ENCODE measurements around the gene SEC61G. TPM values are rescaled to one million over a fixed set of nuclear protein-coding genes. Genes with fewer than 3 reads are reported as not detected.

Gene SEC61G
- total RNA-seq, 1 experiment from 2014 or later, result 208 TPM

GRCh38 chr7:54780490-54780889, 21.5 kb upstream of the SEC61G start (continued):
- TF ChIP-seq SP1 (CRISPR knock-in tag; conservative IDR thresholded peaks at IDR 0.05) (no peak), GTF2I (CRISPR knock-in tag; conservative IDR thresholded peaks at IDR 0.05) (no peak), USF2 (CRISPR knock-in tag; IDR thresholded peaks at IDR 0.05) (no peak), ZNF512 (CRISPR knock-in tag; IDR thresholded peaks at IDR 0.05; ENCODE audit: borderline replicate concordance) (no peak), SMAD3 (CRISPR knock-in tag; IDR thresholded peaks at IDR 0.05; ENCODE audit: borderline replicate concordance) (no peak), FOXP1 (CRISPR knock-in tag; IDR thresholded peaks at IDR 0.05; ENCODE audit: borderline replicate concordance) (no peak), IRF1 (CRISPR knock-in tag; IDR thresholded peaks at IDR 0.05) (no peak), ZNF281 (CRISPR knock-in tag; IDR thresholded peaks at IDR 0.05) (no peak), SOX15 (CRISPR knock-in tag; IDR thresholded peaks at IDR 0.05) (no peak), ZMAT4 (CRISPR knock-in tag; IDR thresholded peaks at IDR 0.05) (no peak), AR (CRISPR knock-in tag; IDR thresholded peaks at IDR 0.05) (no peak), JUN (CRISPR knock-in tag; IDR thresholded peaks at IDR 0.05) (no peak)

GRCh38 chr7:54778696-54779540, 19.9 kb upstream of the SEC61G start:
- peaks cover 57% of the 10 kb centered on the region for H3K27me3 Mint-ChIP-seq (ENCODE audit: low read depth)
- H3K9me3 Mint-ChIP-seq, result peaks cover 33% of the 10 kb centered on the region
- H3K4me3 Mint-ChIP-seq, result no peak overlapping the region
- no peak overlapping the region for H3K27ac Mint-ChIP-seq
- peaks cover 30% of the 10 kb centered on the region for H3K4me1 Mint-ChIP-seq
- peaks cover 31% of the 10 kb centered on the region for H3K36me3 Mint-ChIP-seq
- CTCF ChIA-PET, result interaction anchor here (1.2 kb wide), 1 partner anchor 476 kb away, joined by 5 read pairs; no protein-coding TSS in a partner anchor
- no peak for TF ChIP-seq USF2 (CRISPR knock-in tag; IDR thresholded peaks at IDR 0.05)
- no peak for TF ChIP-seq ATF2 (CRISPR knock-in tag; IDR thresholded peaks at IDR 0.05; ENCODE audit: borderline replicate concordance, low read depth)
- DNase-seq (ENCODE audit: low spot score), result no peak
- ATAC-seq, result no peak
- POLR2A ChIA-PET, result no interaction called here

All from WTC11 (cell line).